ENCODE data around the gene ARHGAP22.

ARHGAP22 gene

GRCh38 chr10:48474765-48475365 is 130.0 kb downstream of the ARHGAP22 start:
- no peak for DNase-seq

DNA sequence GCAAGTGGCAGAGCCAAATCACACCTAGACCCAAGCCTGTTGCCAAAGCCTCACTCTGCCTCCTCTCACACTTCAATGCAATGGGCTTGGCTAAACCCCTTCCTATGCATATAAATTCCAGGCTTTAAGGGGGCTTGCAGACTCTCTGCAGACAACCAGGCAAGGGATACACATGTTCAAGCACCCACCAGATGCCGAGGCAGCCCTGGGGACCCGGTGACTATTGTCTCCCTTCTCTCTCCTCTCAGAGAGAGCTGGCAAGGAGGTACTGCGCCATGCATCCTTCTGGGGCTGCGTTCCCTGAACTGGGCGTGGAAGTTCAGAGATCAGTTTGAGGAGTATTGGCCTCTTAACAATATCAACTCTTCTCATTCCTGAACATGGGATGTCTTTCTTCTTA is 131.2 kb downstream of the ARHGAP22 start:
- DNase-seq, result no peak

DNA sequence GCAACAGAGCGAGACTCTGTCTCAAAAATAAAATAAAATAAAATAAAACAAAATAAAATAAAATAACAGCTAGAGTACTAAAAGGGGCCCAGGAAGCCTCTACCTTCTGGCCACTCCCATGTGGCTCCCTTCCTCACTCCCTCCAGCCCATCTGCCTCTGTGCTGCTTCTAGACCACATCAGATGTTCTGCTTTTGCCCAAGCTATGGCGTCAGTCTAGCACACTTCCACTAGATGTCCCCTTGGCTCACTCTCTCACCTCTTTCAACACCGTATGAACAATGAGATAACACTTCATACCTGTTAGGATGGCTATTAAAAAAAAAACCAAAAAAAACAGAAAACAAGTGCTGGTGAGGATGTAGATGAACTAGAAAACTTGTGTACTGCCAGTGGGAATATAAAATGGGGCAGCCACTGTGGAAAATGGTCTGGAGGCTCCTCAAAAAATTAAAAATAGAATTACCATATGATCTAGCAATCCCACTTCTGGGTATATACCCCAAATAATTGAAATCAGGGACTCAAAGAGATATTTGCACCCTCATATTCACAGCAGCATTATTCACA is 132.3 kb downstream of the ARHGAP22 start:
- no peak for DNase-seq

DNA sequence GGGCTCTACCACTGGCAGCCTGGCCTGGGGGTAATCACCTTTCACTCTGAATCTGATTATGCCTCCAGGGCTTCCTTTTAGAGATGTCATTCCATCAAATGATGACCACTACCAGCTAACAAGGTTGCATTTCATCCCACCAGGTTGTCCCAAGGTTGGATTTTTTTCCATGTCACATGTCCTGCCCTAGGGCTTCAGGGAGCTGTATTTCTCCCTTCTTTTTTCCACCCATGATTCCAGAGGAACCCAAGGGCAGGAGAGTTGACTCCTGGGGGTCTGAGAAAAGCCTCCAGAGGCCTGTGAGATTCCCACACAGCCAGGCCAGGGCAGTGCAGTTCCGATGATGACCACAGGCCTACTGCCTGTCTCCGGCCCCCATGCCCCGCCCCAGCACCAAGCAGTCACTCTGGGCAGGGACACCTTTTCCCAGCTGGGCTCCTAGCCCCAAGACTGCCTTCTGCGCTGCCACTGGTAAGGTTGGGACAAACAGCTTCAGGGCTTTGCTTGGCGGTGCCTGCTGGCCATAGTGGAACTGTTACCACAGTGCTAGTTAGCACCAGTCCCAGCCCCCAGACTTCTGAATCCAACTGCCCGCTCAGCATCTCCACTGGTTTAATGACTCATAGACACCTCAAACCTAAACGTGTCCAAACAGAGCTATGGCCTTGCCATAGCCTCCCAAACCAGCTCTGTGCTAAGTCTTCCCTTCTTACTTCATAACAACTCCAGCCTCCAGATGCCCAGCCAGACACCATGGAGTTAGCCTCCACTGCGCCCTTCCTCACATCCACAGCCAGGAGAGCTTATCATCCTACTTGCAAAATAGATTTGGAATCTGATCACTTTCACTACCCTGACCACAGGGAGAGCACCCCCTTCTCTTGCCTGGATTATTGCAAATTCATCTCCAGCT is 133.7 kb downstream of the ARHGAP22 start:
- DNase-seq, result no peak

- no peak for DNase-seq
Measured at GRCh38 chr10:48470115-48470892, 134.6 kb downstream of the ARHGAP22 start.

- no peak for DNase-seq
Measured at GRCh38 chr10:48469516-48470020, 135.3 kb downstream of the ARHGAP22 start.

DNA sequence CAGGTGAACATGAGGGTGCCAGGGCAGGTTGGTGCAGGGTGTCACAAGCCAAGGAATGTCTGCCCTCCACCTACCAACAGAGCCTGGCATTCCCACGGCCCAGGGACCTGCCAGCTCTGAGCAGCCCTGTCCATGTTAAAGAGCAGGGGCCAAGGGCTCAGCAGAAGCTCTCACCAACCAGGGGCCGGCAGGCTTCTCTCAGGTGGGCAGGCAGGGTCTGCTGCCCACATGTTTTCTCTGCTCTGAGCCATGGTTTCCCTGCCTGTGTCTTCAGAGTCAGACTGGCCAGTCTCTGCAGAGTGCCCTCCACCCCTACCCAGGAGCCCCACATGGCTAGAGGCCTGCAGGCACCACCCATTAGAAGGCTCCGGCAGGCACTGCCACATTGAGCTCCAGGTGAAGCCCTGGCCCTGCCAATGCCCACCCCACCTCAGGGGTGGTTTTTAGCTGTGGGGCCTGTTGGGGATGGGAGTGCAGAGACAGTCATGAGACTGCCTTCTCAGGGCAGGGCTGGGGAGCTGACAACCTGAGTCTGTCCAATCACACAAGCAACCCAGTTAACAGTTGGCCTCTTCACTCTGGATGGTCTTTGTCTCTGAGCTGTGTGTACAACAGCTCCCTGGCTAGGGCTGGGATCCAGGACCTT is 135.9 kb downstream of the ARHGAP22 start:
- no peak for DNase-seq

DNA sequence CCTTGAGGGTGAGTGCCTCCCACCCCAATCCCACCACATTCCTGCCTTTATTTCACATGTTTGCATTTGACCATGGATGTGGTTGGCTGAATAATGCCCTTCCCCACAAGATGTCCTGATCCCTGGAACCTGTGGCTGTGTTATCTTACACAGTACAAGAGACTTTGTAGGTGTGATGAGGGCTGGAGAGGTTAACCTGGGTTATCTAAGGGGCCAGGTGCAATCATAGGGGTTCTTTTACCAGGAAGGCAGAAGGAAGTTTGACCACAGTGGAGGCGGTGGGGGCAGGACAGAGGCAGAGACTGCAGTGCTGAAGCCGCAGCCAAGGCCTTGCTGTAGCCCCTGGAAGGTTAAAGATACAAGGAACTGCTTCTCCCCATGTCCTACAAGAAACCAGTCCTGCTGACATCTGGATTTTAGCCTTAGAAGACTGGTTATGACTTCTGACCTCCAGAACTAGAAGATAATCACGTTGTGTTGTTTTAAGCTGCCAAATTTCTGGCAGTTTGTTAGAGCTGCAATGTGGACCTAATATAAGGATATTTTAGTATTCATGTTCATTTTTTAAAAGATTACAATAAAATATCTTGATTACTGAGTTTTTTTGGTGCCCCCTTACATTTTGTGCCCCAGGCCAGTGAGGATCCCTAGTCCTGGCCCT is 136.6 kb downstream of the ARHGAP22 start:
- DNase-seq, result no peak

DNA sequence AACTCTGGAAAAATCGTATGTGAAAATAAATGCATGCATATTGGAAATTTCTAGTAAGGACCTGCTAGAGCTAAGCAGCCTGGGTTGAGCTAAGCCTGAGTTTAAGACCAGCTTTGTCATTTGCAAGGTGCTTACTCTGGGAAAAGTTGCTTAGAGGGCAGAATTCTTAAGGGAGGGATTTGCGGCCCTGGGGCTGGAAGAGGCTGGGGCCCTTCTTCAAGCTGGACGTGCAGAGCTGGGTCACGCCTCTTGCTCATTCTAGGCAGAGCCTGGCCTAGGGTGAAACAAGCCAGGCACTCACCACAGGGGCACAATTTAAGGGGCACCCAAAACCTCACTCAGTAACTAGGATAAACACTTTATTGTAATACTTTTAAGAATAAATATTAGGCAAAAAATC is 137.2 kb downstream of the ARHGAP22 start:
- no peak for DNase-seq

- DNase-seq, result no peak
Measured at GRCh38 chr10:48466611-48467240, 138.1 kb downstream of the ARHGAP22 start.

DNA sequence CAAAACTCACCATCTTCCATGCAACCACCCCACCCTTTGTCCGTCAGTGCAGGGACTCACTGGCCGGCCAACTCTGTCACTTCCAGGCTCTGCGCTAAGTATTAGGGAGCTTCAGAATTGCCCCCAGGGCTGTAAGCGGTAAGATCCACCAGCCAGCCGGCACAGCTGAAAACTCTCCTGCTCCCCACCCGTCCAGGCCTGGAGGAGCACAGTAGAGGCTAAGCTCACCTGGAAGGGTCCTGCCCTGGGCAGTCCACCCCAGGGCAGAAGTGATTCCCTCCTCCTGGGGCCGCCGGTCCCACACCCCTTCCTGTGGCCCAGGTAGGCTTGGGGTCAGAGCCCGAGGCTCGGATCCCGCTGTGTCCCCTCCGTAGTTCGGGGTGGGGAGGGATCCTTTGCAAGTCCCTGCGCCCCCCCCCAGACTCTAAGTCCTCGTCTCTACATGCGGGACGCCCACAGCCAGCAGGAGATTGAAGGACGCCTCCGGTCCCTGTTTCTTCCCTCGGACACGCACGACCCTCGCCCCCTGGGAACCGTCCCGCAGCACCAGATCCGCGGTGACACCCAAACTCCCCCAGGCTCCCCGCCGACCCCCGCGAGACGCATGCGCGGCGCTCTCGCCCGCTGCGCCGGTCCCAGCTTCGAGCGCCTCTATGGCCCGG is 138.9 kb downstream of the ARHGAP22 start:
- no peak for DNase-seq

DNA sequence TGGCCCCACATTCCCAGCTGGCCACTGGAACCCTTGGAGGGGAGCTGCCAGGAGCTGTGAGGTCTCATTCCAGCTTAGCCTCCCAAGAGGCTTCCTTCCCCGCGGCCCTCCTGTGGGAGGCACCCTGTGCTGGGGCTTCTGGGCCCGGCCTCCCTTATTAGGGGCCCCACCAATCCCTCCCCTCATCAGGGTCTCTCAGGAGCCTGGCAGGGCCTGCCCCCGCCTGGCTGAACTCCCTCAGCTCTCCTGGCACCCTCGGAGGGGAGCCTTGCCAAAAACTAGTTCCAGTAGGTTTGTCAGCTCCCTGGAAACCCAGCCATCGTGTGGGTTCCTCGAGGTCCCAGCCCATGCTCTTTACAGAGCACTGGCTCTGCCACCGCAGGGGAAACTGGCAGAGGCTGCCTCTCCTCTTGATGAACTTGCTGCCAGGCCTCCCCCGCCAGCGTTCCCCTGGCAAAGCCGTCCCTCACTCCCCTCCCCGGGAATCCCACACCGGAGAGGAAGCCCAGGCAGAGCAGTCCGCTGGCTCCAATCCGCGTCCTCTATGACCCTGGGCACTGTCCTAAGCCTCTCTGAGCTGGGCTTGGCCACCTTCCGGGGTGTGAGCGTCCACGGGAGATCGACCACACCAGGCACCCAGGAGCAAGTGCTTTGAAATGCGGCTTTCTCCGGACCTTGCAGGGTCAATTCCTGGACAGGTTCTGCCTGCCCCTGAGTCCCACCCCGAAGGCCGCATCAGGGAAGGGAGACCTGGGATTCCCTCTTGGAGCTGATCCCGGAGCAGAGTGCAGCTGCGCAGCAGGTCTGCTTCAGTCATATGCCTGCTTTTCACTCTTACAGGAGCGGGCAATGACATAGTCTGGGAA is 139.8 kb downstream of the ARHGAP22 start:
- DNase-seq, result no peak

- no peak for DNase-seq
Measured at GRCh38 chr10:48464121-48464870, 140.6 kb downstream of the ARHGAP22 start.

DNA sequence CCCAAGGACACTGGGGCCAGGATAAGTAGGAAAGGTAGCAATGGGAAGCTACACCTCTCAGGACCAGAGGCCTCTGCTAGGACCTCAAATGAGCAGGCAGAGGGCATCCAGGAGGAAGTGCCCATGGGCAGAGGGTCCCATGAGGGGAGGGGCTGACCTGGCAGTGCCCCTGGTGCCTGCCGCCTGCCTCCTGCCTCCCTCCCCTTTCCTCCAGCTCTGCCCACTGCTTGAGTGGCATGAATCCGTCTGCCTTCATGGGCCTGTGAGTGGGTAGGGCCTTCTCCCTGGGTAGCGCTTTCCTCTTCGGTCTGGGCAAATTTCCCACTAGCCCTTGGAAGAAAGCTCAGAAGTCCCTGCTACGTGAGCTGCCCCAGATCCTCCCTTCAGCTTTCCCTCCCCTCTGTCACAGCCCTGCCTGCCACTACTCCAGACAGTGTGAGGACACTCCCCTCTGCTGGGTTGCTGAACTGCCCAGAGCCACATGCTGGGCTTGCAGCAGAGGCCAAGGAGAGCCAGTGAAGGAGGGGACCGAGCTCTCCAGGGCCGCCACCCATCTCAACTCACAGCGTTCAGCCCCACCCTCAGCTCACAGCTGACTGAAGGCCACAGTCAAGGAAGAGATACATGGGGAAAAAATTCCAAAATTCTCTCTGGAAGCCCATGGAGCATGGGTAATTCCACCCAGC is 141.4 kb downstream of the ARHGAP22 start:
- DNase-seq, result no peak

- no peak for DNase-seq
Measured at GRCh38 chr10:48462482-48463020, 142.3 kb downstream of the ARHGAP22 start.

DNA sequence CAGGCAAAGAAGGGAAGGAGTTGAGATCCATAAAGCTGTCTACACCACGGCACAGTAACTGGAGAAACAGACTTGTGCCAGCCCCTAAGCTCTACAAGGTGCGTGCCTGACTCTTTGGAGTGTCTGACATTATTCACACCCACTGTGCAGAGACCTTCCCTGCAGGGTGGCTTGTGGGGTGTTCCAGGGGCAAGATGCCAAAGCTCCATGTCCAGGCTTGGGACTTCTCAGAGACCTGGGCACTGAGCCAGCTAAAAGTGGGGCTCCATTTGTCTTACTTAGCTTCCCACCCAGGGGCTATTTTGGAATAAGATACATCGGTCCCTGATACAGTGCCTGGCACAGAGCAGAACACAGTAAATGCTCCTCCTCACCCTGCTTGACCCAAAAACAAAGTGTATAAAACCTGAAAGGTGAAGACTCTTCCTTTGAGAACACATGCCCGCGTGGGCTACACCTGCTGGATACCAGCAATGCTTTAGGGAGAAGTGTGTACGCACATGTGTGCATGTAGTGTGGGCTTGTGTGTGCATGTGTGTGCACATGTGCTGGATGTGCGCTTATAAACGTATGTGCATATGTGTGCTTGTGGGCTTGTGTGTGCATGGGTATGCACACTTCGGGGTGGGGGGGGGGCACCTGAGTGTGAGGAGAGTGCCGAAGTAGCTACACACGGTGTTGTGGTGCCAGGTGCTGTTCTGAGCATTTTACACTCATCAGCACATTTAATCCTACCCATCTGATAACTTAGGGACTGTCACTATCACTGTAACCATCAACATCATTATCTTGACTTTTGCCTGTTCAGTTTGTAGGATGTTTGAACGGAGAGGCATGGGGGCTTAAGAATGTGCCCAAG is 143.0 kb downstream of the ARHGAP22 start:
- DNase-seq, result no peak

GRCh38 chr10:48460182-48460581 is 144.7 kb downstream of the ARHGAP22 start:
- no peak for DNase-seq

All from activated CD4-positive, alpha-beta T cell treated with anti-CD3 and anti-CD28 coated beads for 4 hours (primary cell).